ENCODE measurements around the gene GPR22.

Gene GPR22

GRCh38 chr7:107479303-107479702 is 9.4 kb downstream of the GPR22 start:
- no peak for DNase-seq (ENCODE audit: low spot score)

DNA sequence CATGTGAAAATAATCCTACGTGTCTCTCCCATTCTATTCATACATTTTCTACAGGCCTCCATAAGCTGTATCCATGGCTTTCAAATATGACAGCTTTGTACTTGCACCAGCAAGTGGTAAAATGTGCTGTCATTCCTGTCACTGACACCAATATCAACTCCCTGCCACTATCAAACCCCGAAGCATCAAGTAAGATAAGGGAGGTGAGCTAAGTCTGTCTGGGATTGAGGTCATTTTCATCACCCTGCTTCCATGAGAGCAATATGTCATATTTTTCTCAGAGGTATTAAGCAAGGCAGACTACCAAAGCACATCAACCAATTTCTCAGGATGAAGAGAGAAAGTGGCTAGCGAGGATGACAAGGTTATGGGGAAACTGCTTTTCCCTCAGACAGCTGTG is 11.1 kb downstream of the GPR22 start:
- no peak for DNase-seq (ENCODE audit: low spot score)

DNA sequence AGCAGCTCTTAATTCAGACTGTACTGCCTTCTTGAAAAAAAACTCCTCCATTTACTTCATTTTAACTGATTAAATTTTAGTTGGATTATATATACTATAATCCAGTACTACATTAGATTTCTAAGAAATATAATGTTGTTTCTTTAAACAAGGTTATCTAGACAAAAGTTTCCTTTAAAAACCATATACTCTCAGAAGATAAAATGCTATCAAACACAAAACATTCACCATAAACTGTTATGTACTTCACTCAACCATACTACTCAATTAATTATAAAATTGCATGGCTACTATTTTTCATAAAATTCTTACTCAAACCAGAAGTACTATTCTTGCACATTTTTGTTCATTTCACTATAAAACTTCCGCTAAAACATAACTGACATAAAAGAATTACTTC is 12.7 kb downstream of the GPR22 start:
- no peak for DNase-seq (ENCODE audit: low spot score)

- no peak for DNase-seq (ENCODE audit: low spot score)
Observed at GRCh38 chr7:107486041-107486440, 16.2 kb downstream of the GPR22 start.

DNA sequence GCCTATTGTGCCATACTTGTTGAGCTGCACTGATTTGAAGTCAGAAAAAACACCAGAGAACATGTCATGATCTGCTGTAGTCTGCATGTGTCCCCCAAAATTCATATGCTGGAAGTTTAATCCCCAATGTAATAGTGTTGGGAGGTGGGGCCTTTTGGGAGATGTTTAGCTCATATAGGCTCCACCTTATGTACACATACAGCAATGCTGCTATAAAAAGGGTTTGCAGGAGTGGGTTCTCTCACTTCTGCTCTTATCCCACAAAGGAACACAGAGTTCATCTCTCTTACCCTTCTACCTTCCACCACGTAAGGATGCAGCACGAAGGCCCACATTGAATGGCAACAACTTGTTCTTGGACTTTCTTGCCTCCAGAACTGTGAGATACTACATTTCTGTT is 23.0 kb downstream of the GPR22 start:
- no peak for DNase-seq (ENCODE audit: low spot score)

DNA sequence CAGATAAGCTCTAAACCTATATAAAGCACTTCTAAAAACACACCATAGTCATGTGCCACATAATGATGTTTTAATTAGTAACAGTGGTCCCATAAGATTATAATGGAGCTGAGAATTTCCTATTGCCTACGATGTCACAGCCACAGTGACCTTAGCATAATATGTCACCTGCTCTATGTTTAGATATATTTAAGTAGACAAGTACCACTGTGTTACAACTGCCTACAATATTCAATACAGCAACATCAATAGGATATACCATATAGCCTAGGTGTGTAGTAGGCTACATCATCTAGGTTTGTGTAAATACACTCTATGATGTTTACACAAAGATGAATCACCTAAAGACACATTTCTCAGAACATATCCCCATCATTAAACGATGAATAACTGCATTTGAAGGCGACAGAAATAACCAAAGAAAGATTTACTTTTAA is 24.5 kb downstream of the GPR22 start:
- no peak for DNase-seq (ENCODE audit: low spot score)

GRCh38 chr7:107494884-107495283 is 25.0 kb downstream of the GPR22 start:
- no peak for DNase-seq (ENCODE audit: low spot score)

- DNase-seq (ENCODE audit: low spot score): no peak
Observed at GRCh38 chr7:107495516-107495915, 25.7 kb downstream of the GPR22 start.

GRCh38 chr7:107499731-107500130 is 29.9 kb downstream of the GPR22 start:
- no peak for DNase-seq (ENCODE audit: low spot score)

DNA sequence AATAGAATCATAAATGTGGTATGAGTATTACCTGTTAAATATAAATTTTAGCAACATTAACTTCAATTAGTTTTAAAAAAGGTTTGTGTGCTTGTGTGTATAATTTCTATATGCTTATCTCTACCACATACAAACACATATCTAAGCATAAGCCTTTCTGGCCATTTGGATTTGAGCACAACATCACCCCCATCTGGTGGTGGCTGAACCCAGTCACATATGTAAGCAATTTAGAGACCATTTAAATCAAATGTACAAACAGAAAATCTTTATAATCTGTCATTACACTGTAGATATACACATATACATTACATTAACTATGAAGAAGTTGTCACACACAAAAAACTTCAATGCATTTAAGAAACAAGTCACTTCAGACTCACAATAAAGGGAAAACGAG is 31.7 kb downstream of the GPR22 start:
- DNase-seq (ENCODE audit: low spot score): peak; percentile 25

DNA sequence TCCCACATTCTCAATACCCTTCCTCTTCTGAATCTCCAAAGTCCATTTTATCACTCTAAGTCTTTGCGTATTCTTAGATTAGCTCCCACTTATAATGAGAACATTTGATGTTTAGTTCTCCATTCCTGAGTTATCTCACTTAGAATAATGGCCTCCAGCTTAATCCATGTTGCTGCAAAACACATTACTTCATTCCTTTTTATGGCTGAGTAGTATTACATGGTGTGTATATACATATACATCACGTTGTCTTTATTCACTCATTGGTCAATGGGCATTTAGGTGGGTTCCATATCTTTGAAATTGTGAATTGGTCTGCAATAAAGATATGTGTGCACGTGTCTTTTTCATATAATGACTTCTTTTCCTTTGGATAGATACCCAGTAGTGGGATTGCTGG is 32.3 kb downstream of the GPR22 start:
- no peak for DNase-seq (ENCODE audit: low spot score)

DNA sequence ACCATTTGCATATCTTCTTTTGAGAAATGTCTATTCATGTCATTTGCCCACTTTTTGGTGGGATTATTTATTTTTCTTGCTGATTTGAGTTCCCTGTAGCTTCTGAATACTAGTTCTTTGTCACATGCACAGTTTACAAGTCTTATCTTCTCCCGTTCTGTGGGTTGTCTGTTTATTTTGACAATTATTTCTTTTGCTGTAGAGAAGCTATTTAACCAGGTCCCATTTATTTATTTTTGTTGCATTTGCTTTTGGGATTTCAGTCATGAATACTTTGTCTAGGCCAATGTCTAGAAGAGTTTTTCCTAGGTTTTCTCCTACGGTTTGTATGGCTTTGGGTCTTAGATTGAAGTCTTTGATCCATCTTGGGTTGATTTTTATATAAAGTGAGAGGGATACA is 32.9 kb downstream of the GPR22 start:
- DNase-seq (ENCODE audit: low spot score): no peak

DNA sequence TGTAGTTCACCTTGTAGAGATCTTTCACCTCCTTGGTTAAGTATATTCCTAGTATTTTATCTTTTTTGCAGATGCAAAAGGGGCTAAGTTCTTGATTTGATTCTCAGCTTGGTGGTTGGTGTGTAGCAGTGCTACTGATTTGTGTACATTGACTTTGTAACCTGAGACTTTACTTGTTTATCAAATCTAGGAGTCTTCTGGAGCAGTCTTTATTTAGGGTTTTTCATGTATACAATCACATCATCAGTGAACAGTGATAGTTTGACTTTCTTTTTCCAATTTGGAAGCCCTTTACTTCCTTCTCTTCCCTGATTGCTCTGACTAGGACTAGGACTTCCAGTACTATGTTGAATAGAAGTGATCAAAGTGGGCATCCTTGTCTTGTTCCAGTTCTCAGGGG is 33.8 kb downstream of the GPR22 start:
- DNase-seq (ENCODE audit: low spot score): no peak

GRCh38 chr7:107505362-107505761 is 35.5 kb downstream of the GPR22 start:
- no peak for DNase-seq (ENCODE audit: low spot score)

DNA sequence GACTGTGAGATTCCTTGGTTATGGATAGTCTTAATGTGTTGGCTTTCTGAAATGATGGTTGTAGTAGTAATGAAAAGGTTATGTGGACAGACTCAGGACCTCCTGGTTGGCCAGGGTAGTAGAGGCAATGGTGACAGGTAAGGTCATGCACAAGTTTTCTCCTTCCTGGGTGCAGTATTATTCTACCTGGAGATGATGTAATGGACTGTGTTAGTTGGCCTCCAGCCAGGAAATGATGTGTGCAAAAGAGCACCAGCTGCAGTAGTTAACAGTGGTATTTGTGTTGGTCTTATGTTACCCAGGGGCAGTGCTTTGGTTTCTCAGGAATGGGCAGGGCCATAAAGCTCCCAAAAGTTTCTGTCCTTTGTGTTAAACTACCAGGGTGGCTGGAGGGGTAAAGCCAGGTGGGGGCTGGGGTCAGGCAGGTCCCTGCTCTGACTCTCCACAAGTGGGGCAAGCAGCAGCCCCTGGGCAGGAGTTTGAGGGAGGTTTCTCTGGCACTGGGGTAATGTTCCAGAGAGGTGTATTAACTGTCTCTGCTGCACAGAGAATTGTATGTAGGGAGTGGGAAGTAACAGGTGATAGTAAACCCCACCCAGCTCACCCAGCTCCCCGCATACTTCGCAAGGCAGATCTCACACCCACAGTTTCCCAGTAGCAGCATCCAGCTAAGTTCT is 36.3 kb downstream of the GPR22 start:
- DNase-seq (ENCODE audit: low spot score): no peak

GRCh38 chr7:107506674-107507339 is 37.0 kb downstream of the GPR22 start:
- DNase-seq (ENCODE audit: low spot score): no peak

Small RNAs within 50 kb of the gene (small RNA-seq; reads per million reads assigned to genes)
- gene AC002381.1: 0 reads per million in 2 experiments

Measured in SK-N-DZ (cell line).